Astrocyte (in vitro differentiated cells and primary cell): ENCODE measurements around the gene PTTG1. TPM values are rescaled to one million over a fixed set of nuclear protein-coding genes. Genes with fewer than 3 reads are reported as not detected.
A peak's percentile ranks its signal among the peaks of the same experiment; 100 is the strongest.

Experiments used
- DNase-seq: peaks from one replicate; pipeline ENCODE4 v3.0.0-alpha.2; 2010; ENCODE audit warnings: low read depth
- FAIRE-seq: peaks from 2 replicates; lab custom pipeline; 2011; peaks lifted over from hg19 to GRCh38; lab: Jason Lieb, UNC
- H2AFZ ChIP-seq: 2 replicates; pipeline ENCODE4 v1.6.0; 2012; ENCODE audit warnings: low read depth, low read length, inconsistent platforms
- H3K27ac ChIP-seq: 2 replicates; pipeline ENCODE4 v1.5.1; 2011; ENCODE audit warnings: low read depth, low read length, inconsistent platforms
- H3K27me3 ChIP-seq: 2 replicates; pipeline ENCODE4 v1.6.0; 2011; ENCODE audit warnings: low read length, inconsistent platforms; ENCODE audit not compliant: insufficient read depth
- H3K36me3 ChIP-seq: 2 replicates; pipeline ENCODE4 v1.5.1; 2011; ENCODE audit warnings: low read length, inconsistent platforms; ENCODE audit not compliant: insufficient read depth
- H3K4me1 ChIP-seq: 2 replicates; pipeline ENCODE4 v1.5.1; 2011; ENCODE audit warnings: low read length, inconsistent platforms; ENCODE audit not compliant: insufficient read depth
- H3K4me2 ChIP-seq: 2 replicates; pipeline ENCODE4 v1.6.0; 2012; ENCODE audit warnings: low read length, inconsistent platforms
- H3K4me3 ChIP-seq: 2 replicates; pipeline ENCODE4 v1.5.1; 2011; ENCODE audit warnings: low read depth, mild to moderate bottlenecking, low read length, inconsistent platforms; ENCODE audit not compliant: insufficient read depth
- H3K79me2 ChIP-seq: 2 replicates; pipeline ENCODE4 v1.6.0; 2012; ENCODE audit warnings: mild to moderate bottlenecking, low read length, inconsistent platforms; ENCODE audit not compliant: insufficient read depth
- H3K9ac ChIP-seq: 2 replicates; pipeline ENCODE4 v1.6.0; 2012; ENCODE audit warnings: mild to moderate bottlenecking, low read length, inconsistent platforms
- H3K9me3 ChIP-seq: 2 replicates; pipeline ENCODE4 v1.5.1; 2012; ENCODE audit warnings: low read depth, mild to moderate bottlenecking, low read length, inconsistent platforms; ENCODE audit not compliant: insufficient read depth
- H4K20me1 ChIP-seq: 2 replicates; pipeline ENCODE4 v1.6.0; 2012; ENCODE audit warnings: low read length, inconsistent platforms; ENCODE audit not compliant: insufficient read depth
- H3K27ac Mint-ChIP-seq: one replicate; pipeline ENCODE4 v1.8.0; 2021; ENCODE audit warnings: mild to moderate bottlenecking, mixed read lengths; ENCODE audit not compliant: unreplicated experiment
- H3K27me3 Mint-ChIP-seq: one replicate; pipeline ENCODE4 v1.8.0; 2021; ENCODE audit warnings: low read depth, mixed read lengths; ENCODE audit not compliant: unreplicated experiment
- H3K36me3 Mint-ChIP-seq: one replicate; pipeline ENCODE4 v1.8.0; 2021; ENCODE audit warnings: low read depth, mixed read lengths; ENCODE audit not compliant: unreplicated experiment
- H3K4me1 Mint-ChIP-seq: one replicate; pipeline ENCODE4 v1.8.0; 2021; ENCODE audit warnings: low read depth, mixed read lengths; ENCODE audit not compliant: unreplicated experiment
- H3K4me3 Mint-ChIP-seq: one replicate; pipeline ENCODE4 v1.8.0; 2021; ENCODE audit warnings: mild to moderate bottlenecking, moderate library complexity, mixed read lengths; ENCODE audit not compliant: unreplicated experiment
- H3K9me3 Mint-ChIP-seq: one replicate; pipeline ENCODE4 v1.8.0; 2021; ENCODE audit warnings: mild to moderate bottlenecking, mixed read lengths; ENCODE audit not compliant: unreplicated experiment
- CTCF ChIP-seq: IDR thresholded peaks from 2 replicates; pipeline ENCODE4 v1.5.1; 2011; ENCODE audit warnings: low read depth, mild to moderate bottlenecking, inconsistent platforms, low read length, moderate library complexity; ENCODE audit not compliant: insufficient read depth
- EZH2 ChIP-seq: IDR thresholded peaks from 2 replicates; pipeline ENCODE4 v1.6.1; 2012; ENCODE audit warnings: mild to moderate bottlenecking, low read length, inconsistent platforms; ENCODE audit not compliant: insufficient read depth
- total RNA-seq: library from RNA; stranded (reverse); gene quantifications from 2 replicates; pipeline ENCODE4 v1.2.1, GENCODE V29; 2021

PTTG1 gene
- total RNA-seq, 1 donor from 2014 or later = 20.4 TPM

GRCh38 chr5:160438316-160439204 is 16.9 kb downstream of the PTTG1 start:
- no peaks in the 10 kb centered on the region for H3K36me3 ChIP-seq
- H4K20me1 ChIP-seq = no peaks in the 10 kb centered on the region
- peak overlapping the region; percentile 82 for H3K4me2 ChIP-seq
- no peaks in the 10 kb centered on the region for H3K79me2 ChIP-seq
- peak overlapping the region; percentile 51 for H3K27ac Mint-ChIP-seq
- no peak overlapping the region for H3K27ac ChIP-seq
- peaks cover 10% of the 10 kb centered on the region for H3K4me1 ChIP-seq
- FAIRE-seq = no peak
- peak overlapping the region; percentile 81 for H3K4me3 Mint-ChIP-seq
- H3K9ac ChIP-seq = peak overlapping the region; percentile 66
- peaks cover 16% of the 10 kb centered on the region for H3K27me3 Mint-ChIP-seq
- peaks cover 2% of the 10 kb centered on the region for H3K4me1 Mint-ChIP-seq
- no peaks in the 10 kb centered on the region for H3K9me3 ChIP-seq
- TF ChIP-seq EZH2 (no peak), CTCF (peak; percentile 90)
- peak; percentile 44 for DNase-seq
- H3K27me3 ChIP-seq = no peaks in the 10 kb centered on the region
- H2AFZ ChIP-seq = peak overlapping the region; percentile 82
- peak overlapping the region; percentile 55 for H3K4me3 ChIP-seq
- no peaks in the 10 kb centered on the region for H3K9me3 Mint-ChIP-seq
- no peaks in the 10 kb centered on the region for H3K36me3 Mint-ChIP-seq

GRCh38 chr5:160439205-160439600 is 17.5 kb downstream of the PTTG1 start:
- FAIRE-seq (peak; percentile 65), DNase-seq (no peak)
- Histone ChIP-seq H3K36me3 (no peaks in the 10 kb centered on the region), H3K27ac (no peak overlapping the region), H2AFZ (peak overlapping the region; percentile 82), H3K4me2 (peak overlapping the region; percentile 82), H4K20me1 (no peaks in the 10 kb centered on the region), H3K9me3 (no peaks in the 10 kb centered on the region), H3K4me3 (peak overlapping the region; percentile 55), H3K4me1 (peaks cover 10% of the 10 kb centered on the region), H3K79me2 (no peaks in the 10 kb centered on the region), H3K27me3 (no peaks in the 10 kb centered on the region), H3K9ac (peak overlapping the region; percentile 66)
- Mint-ChIP-seq H3K4me1 (peaks cover 2% of the 10 kb centered on the region), H3K4me3 (peak overlapping the region; percentile 81), H3K27ac (peak overlapping the region; percentile 55), H3K9me3 (no peaks in the 10 kb centered on the region), H3K27me3 (peaks cover 16% of the 10 kb centered on the region), H3K36me3 (no peaks in the 10 kb centered on the region)
- TF ChIP-seq CTCF = peak; percentile 96
- no peak for TF ChIP-seq EZH2

DNA sequence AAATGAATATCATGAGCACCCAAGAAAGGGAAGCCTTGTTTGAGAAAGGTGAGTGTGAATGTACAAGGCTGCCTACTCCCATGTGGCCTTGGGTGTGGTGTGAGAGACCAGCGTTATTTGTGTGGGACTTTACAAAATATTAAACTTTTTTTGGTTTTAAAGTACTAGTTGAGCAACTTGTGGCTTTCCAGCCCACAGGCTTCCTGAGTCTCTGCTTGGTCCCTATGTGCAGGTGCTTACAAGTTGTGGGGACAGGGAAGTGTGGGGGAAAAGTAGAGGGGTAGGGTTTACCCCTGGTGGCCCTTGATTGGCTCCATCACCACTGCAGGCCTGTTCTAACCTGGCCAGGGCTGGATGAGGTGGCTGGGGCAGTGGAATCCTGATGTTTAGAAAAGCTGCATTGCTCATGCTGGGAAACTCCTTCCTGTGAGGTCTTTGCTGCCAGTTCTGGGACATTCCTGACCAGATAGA is 19.7 kb downstream of the PTTG1 start:
- Mint-ChIP-seq H3K36me3 (no peaks in the 10 kb centered on the region), H3K4me1 (peaks cover 2% of the 10 kb centered on the region), H3K9me3 (no peaks in the 10 kb centered on the region), H3K27ac (no peak overlapping the region), H3K4me3 (no peak overlapping the region), H3K27me3 (peaks cover 10% of the 10 kb centered on the region)
- Histone ChIP-seq H3K27ac (no peak overlapping the region), H3K27me3 (no peaks in the 10 kb centered on the region), H2AFZ (no peak overlapping the region), H3K4me3 (no peak overlapping the region), H3K9ac (no peak overlapping the region), H3K9me3 (no peaks in the 10 kb centered on the region), H4K20me1 (no peaks in the 10 kb centered on the region), H3K4me1 (peaks cover 10% of the 10 kb centered on the region), H3K36me3 (no peaks in the 10 kb centered on the region), H3K79me2 (no peaks in the 10 kb centered on the region), H3K4me2 (no peak overlapping the region)
- no peak for FAIRE-seq
- DNase-seq = no peak
- TF ChIP-seq CTCF (no peak), EZH2 (no peak)
